Glomerular visceral epithelial cell (primary cell): ENCODE data around the gene EEF1A2.
"Not testable (repeated sequence)": the region's sequence is repeated elsewhere in the genome, so short reads cannot be mapped to it uniquely, and the experiment has no call there.

Experiments
- DNase-seq: peaks from one replicate; pipeline ENCODE4 v3.0.0-alpha.2; 2016; ENCODE audit errors: extremely low spot score

The EEF1A2 gene

DNA sequence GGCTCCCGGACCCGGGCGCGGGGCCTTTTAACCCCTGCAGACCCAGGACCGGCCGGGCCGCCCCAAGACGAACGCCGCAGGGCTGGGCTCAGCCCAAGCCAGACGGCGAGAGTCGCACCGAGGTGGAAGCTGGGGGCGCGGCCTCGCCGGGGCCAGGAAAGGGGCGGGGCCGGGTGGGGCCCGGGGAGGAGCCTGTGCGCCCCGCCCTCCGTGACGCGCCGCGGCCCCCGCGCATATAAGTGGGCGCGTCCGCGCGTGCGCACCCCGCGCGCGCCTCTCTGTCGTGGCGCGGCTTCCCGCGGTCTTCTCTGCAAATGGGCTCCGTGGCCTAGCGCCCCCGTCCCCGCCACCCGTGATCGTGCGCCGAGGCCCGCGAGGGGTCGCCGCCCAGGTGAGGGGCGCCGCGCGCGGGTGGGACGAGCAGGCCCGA, 21.6 kb upstream of the EEF1A2 start, which contains the start of gene PPDPF:
PPDPF (plus strand) TSS at position 262 of the 430 bp plus-strand sequence. CDS start 544 bp downstream, outside the sequence.
- DNase-seq = peak; percentile 92

DNA sequence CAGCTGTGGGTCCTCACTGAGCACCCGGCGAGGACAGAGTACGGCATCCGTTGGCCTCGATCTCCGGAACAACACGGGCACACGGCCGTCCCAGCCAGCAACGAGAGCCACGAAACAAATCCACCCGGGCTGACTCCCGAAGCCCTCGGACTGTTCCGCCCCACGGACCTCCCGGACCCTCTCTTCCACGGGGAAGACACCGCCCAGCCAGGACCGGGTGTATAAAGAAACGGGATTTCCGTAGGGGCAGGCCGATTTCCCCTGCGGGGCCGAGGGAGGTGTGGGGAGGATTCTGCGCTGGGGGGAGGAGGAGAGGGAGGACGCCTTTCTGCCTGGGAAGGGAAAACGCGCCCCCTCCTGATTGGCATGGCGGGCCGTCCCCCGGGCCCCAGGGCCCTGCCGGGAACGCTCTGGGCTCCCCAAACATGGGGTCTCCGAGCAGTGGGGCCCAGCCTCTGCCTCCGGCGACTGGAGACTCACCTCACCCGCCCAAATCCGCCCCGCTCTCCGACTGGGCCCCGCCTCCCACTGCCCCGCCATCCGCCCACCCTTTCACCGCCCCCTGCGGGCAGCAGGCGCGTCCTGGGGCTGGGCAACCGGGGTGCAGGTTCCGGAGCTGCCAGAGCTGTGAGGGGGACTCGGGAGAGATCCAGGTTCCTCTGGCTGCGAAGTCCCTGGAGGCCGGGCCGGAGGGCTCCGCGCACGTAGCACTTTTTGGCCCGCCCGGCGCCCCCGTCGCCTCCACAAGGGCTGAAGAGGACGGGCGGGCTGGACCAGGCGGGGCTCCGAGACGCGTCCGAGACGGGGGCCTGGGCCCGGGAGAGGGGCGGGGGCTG, 21.0 kb upstream of the EEF1A2 start:
- peak; percentile 74 for DNase-seq

- no peak for DNase-seq
Measured at GRCh38 chr20:63518946-63519667, 20.2 kb upstream of the EEF1A2 start.

- DNase-seq = no peak
Measured at GRCh38 chr20:63518351-63518861, 19.5 kb upstream of the EEF1A2 start.

DNA sequence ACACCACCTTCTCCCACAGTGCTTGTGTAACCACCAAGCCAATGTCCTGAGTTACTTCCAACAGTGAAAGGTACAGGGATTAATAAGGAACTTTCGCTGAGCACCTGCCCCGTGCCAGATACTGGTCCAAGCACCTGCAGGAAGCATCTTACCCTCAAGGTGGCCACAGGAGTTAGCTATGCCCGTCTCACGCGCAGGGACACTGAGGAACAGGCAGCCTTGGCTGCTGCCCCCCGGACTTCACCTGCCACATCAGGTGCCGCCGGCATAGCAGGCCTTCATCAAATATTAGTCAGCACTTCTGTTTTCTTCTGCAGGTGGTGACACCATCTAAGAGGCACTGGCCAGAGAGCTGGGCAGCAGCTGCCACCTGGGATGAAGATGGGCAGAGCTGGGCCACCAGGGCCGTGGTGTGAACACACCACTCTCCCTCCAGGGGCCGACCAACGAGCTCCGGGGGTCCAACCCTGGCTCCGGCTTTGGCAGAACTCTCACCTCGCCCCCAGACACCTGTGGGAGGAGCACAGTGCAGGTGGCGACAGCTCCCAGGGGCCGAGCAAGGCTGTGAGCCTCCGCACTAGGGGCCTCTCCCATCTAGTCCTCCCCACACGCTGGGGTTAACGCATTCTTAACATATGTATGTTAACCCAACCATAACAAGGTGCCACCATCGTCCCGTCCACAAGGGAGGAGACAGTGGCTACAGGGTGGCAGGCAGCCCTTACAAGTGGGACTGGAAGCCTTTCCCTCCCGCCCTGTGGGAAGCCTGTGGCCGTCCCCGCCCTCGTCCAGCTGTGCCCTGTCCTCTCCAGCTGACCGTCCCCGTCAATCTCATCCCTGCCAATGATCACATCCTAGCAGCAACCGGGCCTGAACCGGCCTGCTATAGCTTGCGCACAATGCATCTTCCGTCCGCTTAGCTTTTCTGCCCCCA, 18.8 kb upstream of the EEF1A2 start:
- no peak for DNase-seq

DNA sequence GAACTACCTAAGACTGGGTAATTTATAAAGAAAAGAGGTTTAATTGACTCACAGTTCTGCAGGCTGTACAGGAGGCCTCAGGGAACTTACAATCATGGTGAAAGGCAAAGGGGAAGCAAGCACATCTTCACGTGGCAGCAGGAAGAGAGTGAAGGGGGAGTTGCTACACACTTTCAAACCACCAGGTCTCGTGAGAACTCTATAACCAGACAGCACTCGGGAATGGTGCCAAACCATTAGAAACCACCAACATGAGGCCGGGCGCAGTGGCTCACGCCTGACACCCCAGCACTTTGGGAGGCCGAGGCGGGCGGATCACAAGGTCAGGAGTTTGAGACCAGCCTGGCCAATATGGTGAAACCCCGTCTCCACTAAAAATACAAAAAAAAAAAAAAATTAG, 15.6 kb upstream of the EEF1A2 start:
- not testable (repeated sequence) for DNase-seq

- DNase-seq = no peak
Measured at GRCh38 chr20:63513207-63513606, 14.3 kb upstream of the EEF1A2 start.

- DNase-seq = no peak
Measured at GRCh38 chr20:63509088-63509564, 10.2 kb upstream of the EEF1A2 start.

GRCh38 chr20:63508072-63508768, 9.3 kb upstream of the EEF1A2 start:
- DNase-seq = no peak

DNA sequence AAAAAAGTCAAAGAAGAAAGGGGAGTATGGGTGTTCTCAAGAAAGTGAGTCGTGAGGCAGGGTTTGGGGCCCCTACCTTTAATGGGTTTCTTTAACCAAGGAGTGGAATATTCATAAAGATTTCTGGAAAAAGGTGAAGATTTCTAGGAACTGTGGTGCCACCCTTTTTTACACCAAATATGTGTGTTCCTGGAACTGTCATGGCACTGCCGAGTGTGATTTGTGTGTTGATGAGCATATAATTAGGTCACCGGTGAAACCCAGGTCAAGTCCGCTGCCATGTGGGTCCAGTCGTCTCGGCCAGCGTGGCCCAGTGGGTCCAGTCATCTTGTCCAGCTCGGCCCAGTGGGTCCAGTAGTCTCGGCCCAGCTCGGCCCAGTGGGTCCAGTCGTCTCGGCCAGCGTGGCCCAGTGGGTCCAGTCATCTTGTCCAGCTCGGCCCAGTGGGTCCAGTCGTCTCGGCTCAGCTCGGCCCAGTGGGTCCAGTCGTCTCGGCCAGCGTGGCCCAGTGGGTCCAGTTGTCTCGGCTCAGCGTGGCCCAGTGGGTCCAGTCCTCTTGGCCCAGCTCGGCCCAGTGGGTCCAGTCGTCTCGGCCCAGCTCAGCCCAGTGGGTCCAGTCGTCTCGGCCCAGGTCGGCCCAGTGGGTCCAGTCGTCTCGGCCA, 8.3 kb upstream of the EEF1A2 start:
- no peak for DNase-seq

GRCh38 chr20:63505723-63506122, 6.8 kb upstream of the EEF1A2 start:
- DNase-seq = no peak

DNA sequence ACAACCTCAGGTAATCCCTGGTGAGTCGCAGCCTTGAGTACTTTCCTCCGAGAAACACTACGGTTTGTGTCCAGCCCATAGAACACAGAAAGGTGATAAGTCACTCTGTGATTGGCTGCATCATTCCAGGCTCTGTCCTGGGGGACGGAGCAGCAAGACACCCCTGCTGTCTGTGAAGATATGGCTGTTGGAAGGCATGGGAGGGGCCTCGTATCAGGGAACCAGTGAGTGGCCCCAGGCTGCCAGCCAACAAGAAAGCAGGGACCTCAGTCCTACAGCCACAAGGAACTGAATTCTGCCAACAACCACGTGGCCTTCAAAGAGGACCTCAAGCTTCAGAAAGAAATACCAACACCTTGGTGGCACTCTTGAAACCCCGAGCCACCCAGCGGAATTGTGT, 6.4 kb upstream of the EEF1A2 start:
- no peak for DNase-seq

- no peak for DNase-seq
Measured at GRCh38 chr20:63504642-63505041, 5.8 kb upstream of the EEF1A2 start.

DNA sequence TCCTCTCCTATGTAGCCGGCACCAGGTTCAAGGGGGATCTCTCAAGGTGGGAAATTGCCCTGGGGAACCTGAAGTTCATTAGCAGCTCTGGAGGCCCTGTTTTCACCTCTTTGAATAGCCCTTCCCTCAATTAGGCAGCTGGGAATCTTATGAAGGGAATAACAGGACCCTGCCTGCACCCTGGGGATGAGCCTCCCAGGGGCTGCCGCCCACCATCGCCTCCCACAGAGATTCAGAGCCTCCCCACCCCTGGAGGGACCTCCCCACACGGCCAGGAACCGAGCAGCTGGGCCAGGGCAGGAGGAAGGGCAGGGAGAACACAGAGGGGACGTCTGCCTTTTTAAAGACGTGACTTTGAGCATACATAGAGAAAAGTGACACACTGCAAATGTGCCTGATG, 4.6 kb upstream of the EEF1A2 start:
- DNase-seq = no peak

DNA sequence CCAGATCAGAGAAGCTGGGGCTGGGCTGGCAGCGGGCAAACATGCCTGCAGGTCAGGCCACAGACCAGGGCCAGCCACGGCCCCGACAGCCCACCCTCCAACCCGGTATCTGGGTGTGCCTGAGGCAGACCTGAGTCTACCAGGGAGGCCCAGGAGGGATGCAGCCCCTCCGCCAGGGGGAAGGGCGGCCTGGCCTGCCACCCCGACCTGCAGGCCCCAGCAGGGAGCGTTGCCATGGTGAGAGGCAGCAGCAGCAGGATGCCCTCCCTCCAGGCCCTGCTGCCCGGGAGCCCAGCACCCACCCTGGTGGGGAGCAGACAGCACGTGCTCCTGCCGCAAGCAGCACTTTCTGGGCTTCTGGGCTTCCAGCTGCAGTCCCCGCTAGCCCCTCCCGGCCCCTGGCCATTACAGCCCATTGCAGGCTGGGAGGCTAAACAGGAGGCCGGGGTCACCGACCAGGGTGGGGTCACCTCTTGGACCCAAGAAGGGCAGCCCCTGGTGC, 3.8 kb upstream of the EEF1A2 start:
- DNase-seq = no peak

DNA sequence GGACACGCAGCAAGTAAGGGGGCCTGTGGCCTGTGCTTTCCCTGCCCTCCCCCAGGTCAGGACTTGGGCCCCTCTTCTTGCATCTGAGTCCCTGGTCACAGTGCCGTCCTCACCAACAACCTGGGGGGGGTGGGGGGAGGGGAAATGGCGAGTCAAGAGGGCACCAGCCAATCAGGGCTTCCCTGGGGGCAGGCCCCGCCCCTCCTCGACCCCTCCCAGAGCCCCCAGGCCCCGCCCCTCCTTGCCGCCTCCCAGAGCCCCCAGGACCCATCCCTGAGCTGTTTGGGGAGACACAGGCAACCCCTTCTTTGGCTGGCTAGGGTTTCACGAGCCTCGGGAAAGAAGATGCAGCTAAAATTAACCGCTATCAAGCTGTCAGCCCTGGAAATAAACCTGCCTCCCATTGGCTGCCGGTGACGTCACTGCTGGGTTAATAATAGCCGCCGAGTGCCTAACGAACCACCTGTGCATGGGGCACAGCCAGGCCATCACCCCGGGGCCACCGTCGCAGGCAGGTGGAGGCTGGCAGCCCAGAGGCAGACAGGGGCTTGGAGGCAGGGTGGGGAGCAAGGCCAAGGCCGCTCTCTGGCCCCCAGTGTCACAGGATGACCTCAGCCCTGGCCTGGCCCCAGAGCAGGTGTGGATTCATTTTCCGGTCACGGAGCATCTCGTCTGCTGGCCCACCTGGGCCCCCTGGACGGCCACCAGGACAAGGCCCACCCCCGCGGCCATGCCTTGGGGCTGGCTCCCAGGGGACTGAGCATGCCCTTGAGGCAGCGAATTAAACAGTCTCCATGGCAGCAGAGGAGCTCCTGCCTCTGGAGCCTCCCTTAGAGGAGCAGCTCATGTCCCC, 3.2 kb upstream of the EEF1A2 start:
- DNase-seq = no peak

DNA sequence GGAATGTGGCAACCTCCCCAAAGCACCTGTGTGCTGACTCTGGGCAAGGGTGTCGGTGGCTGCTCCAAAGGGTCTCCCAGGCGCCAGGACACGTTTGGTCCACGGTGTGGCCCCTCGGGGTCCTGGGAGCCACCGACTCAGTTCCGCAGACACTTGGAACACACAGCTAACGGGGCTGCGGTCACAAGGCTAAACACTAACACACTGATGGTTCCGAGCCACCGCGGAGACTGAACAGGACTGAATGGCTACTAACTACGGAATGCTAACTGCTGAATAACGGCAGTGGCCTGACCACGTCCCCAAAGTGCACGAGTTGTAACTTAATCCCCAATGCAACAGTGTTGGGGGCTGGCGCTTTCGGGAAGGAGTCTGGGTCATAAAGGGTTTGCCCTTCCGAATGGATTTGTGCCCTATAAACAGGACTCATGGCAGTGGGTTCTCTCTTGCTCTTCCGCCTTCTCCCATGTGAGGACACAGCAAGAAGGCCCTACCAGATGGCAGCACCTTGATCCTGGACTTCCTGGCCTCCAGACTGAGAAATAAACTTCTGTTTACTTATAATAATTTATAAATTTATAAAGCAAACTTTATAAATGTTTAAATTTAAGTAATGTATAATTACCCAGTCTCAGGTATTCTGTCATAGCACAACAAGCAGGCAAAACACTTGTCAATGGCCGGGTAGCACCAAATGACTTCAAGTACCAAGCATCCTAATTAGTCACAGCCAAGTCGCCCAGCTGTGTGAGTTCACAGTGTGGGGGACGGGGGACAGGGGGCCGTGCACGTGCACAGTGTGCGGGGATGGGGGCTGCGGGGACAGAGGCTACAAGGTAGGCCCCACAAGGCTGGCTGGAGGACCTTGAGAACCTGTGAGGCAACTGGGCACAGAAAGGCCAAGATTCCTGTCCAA, 2.3 kb upstream of the EEF1A2 start:
- no peak for DNase-seq
